ENCODE measurements around the gene SCLY. TPM values are rescaled to one million over a fixed set of nuclear protein-coding genes. Genes with fewer than 3 reads are reported as not detected.

SCLY gene
- total RNA-seq, 1 experiment from 2014 or later = 28.7 TPM

DNA sequence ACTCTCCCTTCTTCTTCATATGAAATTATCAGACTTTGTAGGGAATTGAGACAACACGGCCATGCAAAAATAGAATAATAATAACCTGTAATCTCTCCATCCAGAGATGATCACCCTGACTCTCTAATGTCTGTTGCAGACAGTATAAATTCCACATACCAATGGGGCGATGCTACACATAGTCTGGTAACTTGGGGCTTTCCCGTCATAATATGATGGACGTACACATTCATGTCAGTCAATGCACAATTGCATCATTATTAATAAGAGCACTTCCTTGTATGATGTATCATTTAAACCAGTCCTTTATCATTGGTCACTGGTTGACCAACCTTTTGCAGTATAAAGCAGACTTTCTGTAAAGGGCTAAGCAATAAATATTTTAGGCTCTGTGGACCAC, 39.5 kb upstream of the SCLY start:
- intact Hi-C loops (cut with micrococcal nuclease) = no loop called here
- no peak for ATAC-seq
- no peak for DNase-seq (ENCODE audit: low read depth, low spot score)
- Histone ChIP-seq H3K4me2 (ENCODE audit: low read length) (no peak overlapping the region), H3K36me3 (ENCODE audit: control insufficient read depth in 1 of 2, insufficient read depth in 2 of 2, low read length in 2 of 2) (no peaks in the 10 kb centered on the region), H3K4me3 (replicated peaks in 1 of 2; ENCODE audit: low read depth in 1 of 2, low read length in 2 of 2) (no peak overlapping the region), H3K9me3 (ENCODE audit: control insufficient read depth in 1 of 2, insufficient read depth in 1 of 2, low read depth in 1 of 2, low read length in 2 of 2) (no peaks in the 10 kb centered on the region), H3K9ac (ENCODE audit: low read length) (no peak overlapping the region), H3K27ac (ENCODE audit: low read depth, low read length) (no peak overlapping the region), H3K9me2 (ENCODE audit: insufficient read depth) (no peaks in the 10 kb centered on the region), H3K79me2 (ENCODE audit: insufficient read depth, low read length) (no peaks in the 10 kb centered on the region), H3K27me3 (ENCODE audit: insufficient read depth, low read length) (no peaks in the 10 kb centered on the region), H2AFZ (ENCODE audit: low read depth, low read length, poor library complexity, severe bottlenecking) (no peak overlapping the region), H4K20me1 (ENCODE audit: insufficient read depth) (no peaks in the 10 kb centered on the region), H3K4me1 (ENCODE audit: control insufficient read depth in 1 of 2, insufficient read depth in 2 of 2, low read length in 2 of 2) (no peaks in the 10 kb centered on the region)
- RAD21 ChIA-PET (ENCODE audit: low non-redundant PET in 1 of 2, low total read pairs in 2 of 2, uncharacterized antibody in 2 of 2, unreplicated experiment in 2 of 2) = no interaction called here
- CTCF ChIA-PET = no interaction called here
- POLR2A ChIA-PET = no interaction called here
- BruUV-seq (replicated peaks) = no TSS peak
- no peak for TF ChIP-seq FOSL1 (IDR thresholded peaks at IDR 0.05; ENCODE audit: low read depth)
- TF ChIP-seq EZH2phosphoT487 (IDR thresholded peaks at IDR 0.05; ENCODE audit: borderline replicate concordance) = no peak
- TF ChIP-seq EGR1 (IDR thresholded peaks at IDR 0.05; ENCODE audit: low read depth) = no peak
- no peak for TF ChIP-seq POLR2A (IDR thresholded peaks at IDR 0.05; ENCODE audit: borderline replicate concordance, extremely low read depth, insufficient read depth, insufficient read length)
- no peak for TF ChIP-seq ZBTB33 (IDR thresholded peaks at IDR 0.05; ENCODE audit: extremely low read depth, insufficient replicate concordance, low read length)
- TF ChIP-seq ELF1 (IDR thresholded peaks at IDR 0.05; ENCODE audit: borderline replicate concordance, low read depth) = no peak

DNA sequence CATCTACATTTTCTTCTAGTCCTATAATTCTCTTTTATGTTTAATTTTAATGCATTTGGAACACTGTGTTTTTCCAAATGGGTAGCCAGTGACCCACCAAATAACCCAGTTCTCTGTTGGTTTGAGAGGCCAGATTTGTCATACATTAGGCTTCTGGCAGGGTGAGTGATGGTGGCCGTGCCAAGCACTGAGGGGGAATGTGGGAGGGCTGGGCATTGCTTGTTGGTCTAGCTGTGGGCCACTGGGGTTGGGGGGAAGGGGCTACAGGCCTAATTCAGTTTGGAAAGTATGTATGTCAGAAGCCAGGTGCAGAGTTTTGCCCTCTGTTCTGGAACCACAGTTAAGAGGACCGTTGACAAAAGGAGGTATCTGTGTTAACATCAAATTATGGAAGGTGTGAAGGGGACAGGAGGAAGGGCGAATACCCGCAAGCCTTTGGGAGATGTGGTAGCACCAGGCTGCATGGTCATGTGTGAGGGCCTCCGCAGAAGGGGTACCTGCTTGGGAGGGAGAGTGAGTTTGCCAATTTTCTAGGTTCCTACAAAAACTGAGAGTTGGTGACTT, 38.1 kb upstream of the SCLY start:
- DNase-seq (ENCODE audit: low read depth, low spot score) (no peak), ATAC-seq (no peak)
- H3K4me2 ChIP-seq (ENCODE audit: low read length) = no peak overlapping the region
- ChIA-PET CTCF (no interaction called here), RAD21 (ENCODE audit: low non-redundant PET in 1 of 2, low total read pairs in 2 of 2, uncharacterized antibody in 2 of 2, unreplicated experiment in 2 of 2) (no interaction called here), POLR2A (no interaction called here)
- H3K27ac ChIP-seq (ENCODE audit: low read depth, low read length) = no peak overlapping the region
- TF ChIP-seq ZFX (IDR thresholded peaks at IDR 0.05) = no peak
- no peak for TF ChIP-seq ATF3 (IDR thresholded peaks at IDR 0.05)
- no peak for TF ChIP-seq RAD21 (IDR thresholded peaks at IDR 0.05; ENCODE audit: low read depth)
- no peak for TF ChIP-seq CEBPB (IDR thresholded peaks at IDR 0.05; ENCODE audit: low read depth)
- no peak for TF ChIP-seq ELF1 (IDR thresholded peaks at IDR 0.05; ENCODE audit: borderline replicate concordance, low read depth)
- TF ChIP-seq SRF (IDR thresholded peaks at IDR 0.05; ENCODE audit: low read depth) = no peak
- H4K20me1 ChIP-seq (ENCODE audit: insufficient read depth) = no peaks in the 10 kb centered on the region
- H3K4me3 ChIP-seq (replicated peaks in 1 of 2; ENCODE audit: low read depth in 1 of 2, low read length in 2 of 2) = no peak overlapping the region
- H3K9me2 ChIP-seq (ENCODE audit: insufficient read depth) = no peaks in the 10 kb centered on the region
- BruUV-seq (replicated peaks) = no TSS peak
- H3K9me3 ChIP-seq (ENCODE audit: control insufficient read depth in 1 of 2, insufficient read depth in 1 of 2, low read depth in 1 of 2, low read length in 2 of 2) = no peaks in the 10 kb centered on the region
- no peaks in the 10 kb centered on the region for H3K4me1 ChIP-seq (ENCODE audit: control insufficient read depth in 1 of 2, insufficient read depth in 2 of 2, low read length in 2 of 2)
- H3K27me3 ChIP-seq (ENCODE audit: insufficient read depth, low read length) = no peaks in the 10 kb centered on the region
- intact Hi-C loops (cut with micrococcal nuclease) = no loop called here
- peaks cover 0 to 6% of the 10 kb centered on the region in 2 experiments; a peak in 1 of 4 replicates for H3K36me3 ChIP-seq (ENCODE audit: control insufficient read depth in 1 of 2, insufficient read depth in 2 of 2, low read length in 2 of 2)
- H2AFZ ChIP-seq (ENCODE audit: low read depth, low read length, poor library complexity, severe bottlenecking) = no peak overlapping the region
- no peak overlapping the region for H3K9ac ChIP-seq (ENCODE audit: low read length)
- H3K79me2 ChIP-seq (ENCODE audit: insufficient read depth, low read length) = no peaks in the 10 kb centered on the region
